ENCODE measurements around the gene TIMP2.

- TF ChIP-seq POLR2A (IDR thresholded peaks at IDR 0.05; ENCODE audit: low read depth, low read length) (no peak), POLR2AphosphoS5 (IDR thresholded peaks at IDR 0.05; ENCODE audit: insufficient read depth, low read depth, low read length) (no peak), MYC (IDR thresholded peaks at IDR 0.05; ENCODE audit: low read depth, low read length) (no peak), EZH2 (IDR thresholded peaks at IDR 0.05; ENCODE audit: borderline replicate concordance, low read depth, low read length, severe bottlenecking) (no peak), JUN (IDR thresholded peaks at IDR 0.05; ENCODE audit: borderline replicate concordance, insufficient read depth, insufficient read length, low read depth) (no peak)
- TF ChIP-seq, protein P1, sequence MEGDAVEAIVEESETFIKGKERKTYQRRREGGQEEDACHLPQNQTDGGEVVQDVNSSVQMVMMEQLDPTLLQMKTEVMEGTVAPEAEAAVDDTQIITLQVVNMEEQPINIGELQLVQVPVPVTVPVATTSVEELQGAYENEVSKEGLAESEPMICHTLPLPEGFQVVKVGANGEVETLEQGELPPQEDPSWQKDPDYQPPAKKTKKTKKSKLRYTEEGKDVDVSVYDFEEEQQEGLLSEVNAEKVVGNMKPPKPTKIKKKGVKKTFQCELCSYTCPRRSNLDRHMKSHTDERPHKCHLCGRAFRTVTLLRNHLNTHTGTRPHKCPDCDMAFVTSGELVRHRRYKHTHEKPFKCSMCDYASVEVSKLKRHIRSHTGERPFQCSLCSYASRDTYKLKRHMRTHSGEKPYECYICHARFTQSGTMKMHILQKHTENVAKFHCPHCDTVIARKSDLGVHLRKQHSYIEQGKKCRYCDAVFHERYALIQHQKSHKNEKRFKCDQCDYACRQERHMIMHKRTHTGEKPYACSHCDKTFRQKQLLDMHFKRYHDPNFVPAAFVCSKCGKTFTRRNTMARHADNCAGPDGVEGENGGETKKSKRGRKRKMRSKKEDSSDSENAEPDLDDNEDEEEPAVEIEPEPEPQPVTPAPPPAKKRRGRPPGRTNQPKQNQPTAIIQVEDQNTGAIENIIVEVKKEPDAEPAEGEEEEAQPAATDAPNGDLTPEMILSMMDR (IDR thresholded peaks at IDR 0.05; ENCODE audit: extremely low read depth in 1 of 2, insufficient read depth in 1 of 2, low read depth in 1 of 2, low read length in 2 of 2): no peak
Observed at GRCh38 chr17:78864117-78864516, 61.1 kb downstream of the TIMP2 start.
